Endothelial cell of hepatic sinusoid (primary cell): ENCODE results near the gene SIGLECL1.
"Not testable (repeated sequence)": the region's sequence is repeated elsewhere in the genome, so short reads cannot be mapped to it uniquely, and the experiment has no call there.

ENCODE experiments used
- in situ Hi-C: cut with HindIII; loops from 2 replicates; pipeline ENCODE4 v1.10.0; 2017; ENCODE audit warnings: low sequenced_read_pairs

SIGLECL1 gene

GRCh38 chr19:51250786-51251467 is at the start of gene SIGLECL1:
TSS of gene SIGLECL1 (plus strand) at chr19:51251080. CDS start at chr19:51264073, 12,993 bp downstream.
- in situ Hi-C loops: no loop called here

- in situ Hi-C loops: no loop called here
Observed at GRCh38 chr19:51201712-51202111, 49.2 kb upstream of the SIGLECL1 start.

- in situ Hi-C loops: no loop called here
Observed at GRCh38 chr19:51203916-51204315, 47.0 kb upstream of the SIGLECL1 start.

DNA sequence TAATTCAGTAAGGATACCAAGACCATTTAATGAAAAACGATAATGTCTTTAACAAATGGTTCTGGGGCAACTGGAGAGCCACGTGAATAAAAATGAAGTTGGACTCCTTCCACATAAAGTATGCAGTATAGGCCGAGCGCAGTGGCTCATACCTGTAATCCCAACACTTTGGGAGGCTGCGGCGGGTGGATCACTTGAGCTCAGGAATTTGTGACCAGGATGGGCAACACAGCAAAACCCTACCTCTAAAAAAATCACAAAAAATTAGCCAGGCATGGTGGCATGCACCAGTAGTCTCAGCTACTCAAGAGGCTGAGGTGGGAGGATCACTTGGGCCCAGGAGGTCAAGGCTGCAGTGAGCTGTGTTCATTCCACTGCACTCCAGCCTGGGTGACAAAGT is 46.6 kb upstream of the SIGLECL1 start:
- in situ Hi-C loops: no loop called here

GRCh38 chr19:51207747-51208146 is 43.1 kb upstream of the SIGLECL1 start:
- in situ Hi-C loops: no loop called here

DNA sequence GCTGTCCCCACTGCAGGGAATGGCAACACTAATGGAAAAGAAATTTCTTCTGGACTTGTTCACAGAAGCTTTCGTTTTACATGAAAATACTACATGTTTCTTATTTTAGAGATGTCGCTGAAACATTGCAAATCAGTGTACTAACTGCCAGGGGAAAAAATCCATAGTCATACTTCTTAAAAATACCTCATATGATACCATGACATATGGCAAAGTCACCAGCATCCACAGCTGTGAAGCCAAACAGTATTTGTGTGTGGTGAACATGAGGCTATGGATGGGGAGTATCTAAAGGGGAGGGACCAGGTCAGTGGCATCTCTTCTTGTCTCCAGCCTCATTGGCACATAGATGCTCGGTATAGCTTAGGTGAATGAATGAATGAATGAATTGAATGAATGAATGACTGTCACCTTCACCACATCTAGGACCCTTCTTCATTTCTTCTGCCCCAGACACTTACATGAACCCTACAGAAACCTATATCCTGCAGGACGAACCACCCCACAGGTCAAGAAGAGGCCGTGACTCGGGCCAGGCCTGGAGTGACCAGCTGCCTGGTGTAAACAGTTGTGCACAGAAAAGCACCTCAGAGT is 40.6 kb upstream of the SIGLECL1 start:
- in situ Hi-C loops: no loop called here

DNA sequence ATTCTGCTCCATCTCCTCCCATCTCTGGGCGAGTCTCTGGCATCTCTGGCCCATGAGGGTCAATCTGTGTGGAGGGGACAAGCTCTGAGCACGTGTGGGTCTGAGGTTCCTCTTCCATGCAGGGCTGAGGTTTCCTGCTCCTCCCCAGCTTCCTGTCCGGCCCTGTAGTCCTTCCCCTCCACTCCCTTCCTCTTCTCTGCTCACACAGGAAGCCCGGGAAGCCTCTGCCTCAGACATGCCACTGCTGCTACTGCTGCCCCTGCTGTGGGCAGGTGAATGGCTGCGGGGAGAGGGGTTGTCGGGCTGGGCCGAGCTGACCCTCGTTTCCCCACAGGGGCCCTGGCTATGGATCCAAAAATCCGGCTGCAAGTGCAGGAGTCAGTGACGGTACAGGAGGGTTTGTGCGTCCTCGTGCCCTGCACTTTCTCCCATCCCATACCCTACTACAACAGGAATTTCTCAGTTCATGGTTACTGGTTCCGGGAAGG is 40.0 kb upstream of the SIGLECL1 start:
- in situ Hi-C loops: not testable (repeated sequence)

DNA sequence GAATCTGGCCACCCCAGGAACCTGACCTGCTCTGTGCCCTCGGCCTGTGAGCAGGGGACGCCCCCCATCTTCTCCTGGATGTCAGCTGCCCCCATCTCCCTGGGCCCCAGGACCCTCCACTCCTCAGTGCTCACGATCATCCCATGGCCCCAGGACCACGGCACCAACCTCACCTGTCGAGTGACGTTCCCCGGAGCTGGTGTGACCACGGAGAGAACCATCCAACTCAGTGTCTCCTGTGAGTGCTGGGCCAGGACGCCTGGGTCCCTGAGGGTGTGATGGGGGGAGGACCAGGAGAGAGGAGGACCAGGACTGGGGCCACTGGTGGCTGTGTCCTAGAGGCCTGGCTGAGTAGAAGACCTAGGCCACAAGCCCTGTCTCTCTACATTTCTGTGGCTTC is 39.0 kb upstream of the SIGLECL1 start:
- in situ Hi-C loops: no loop called here

GRCh38 chr19:51219307-51219706 is 31.6 kb upstream of the SIGLECL1 start:
- in situ Hi-C loops: no loop called here

GRCh38 chr19:51219971-51220370 is 30.9 kb upstream of the SIGLECL1 start:
- in situ Hi-C loops: no loop called here

DNA sequence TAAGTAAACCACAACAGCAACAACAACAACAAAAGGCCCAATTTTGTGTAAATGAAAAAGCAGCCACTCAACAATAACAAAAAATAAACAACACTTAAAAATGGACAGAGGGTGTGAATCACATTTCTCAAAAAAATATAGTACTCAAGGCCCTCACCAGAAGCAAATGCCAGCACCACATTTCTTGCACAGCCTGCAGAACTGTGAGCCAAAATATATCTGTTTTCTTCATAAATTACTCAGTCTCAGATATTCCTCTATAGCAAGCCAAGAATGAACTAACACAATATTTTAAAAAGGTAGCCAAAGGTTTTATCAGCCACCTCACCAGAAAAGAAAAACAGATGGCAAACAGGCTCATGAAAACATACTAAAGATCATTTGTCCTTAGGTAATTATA is 29.9 kb upstream of the SIGLECL1 start:
- in situ Hi-C loops: no loop called here

GRCh38 chr19:51224163-51224641 is 26.7 kb upstream of the SIGLECL1 start:
- in situ Hi-C loops: no loop called here

GRCh38 chr19:51224898-51225393 is 25.9 kb upstream of the SIGLECL1 start, which contains the start of gene CD33:
TSS of gene CD33 (plus strand) at chr19:51225080. CDS start at chr19:51225119, 39 bp downstream.
- in situ Hi-C loops: not testable (repeated sequence)

GRCh38 chr19:51226067-51226466 is 24.8 kb upstream of the SIGLECL1 start:
- in situ Hi-C loops: no loop called here

DNA sequence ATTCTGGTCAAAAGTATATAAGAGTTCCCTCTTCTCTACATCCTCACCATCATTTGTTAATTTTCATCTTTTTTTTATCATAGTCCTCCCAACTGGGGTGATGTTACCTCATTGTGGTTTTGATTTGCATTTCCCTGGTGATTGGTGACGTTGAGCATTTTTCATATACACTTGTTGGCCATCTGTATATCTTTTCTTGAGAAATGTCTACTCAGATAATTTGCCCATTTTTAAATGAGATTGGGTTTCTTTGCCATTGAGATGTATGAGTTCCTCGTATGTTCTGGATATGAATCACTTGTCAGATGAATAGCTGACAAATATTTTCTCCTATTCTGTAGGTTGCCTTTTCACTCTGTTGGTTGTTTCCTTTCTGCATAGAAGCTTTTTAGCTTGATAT is 23.6 kb upstream of the SIGLECL1 start:
- in situ Hi-C loops: no loop called here

- in situ Hi-C loops: no loop called here
Observed at GRCh38 chr19:51227966-51228365, 22.9 kb upstream of the SIGLECL1 start.

- in situ Hi-C loops: no loop called here
Observed at GRCh38 chr19:51240866-51241265, 10.0 kb upstream of the SIGLECL1 start.

GRCh38 chr19:51242881-51243630 is 7.8 kb upstream of the SIGLECL1 start:
- in situ Hi-C loops: no loop called here

- in situ Hi-C loops: no loop called here
Observed at GRCh38 chr19:51246164-51246552, 4.7 kb upstream of the SIGLECL1 start.

- in situ Hi-C loops: no loop called here
Observed at GRCh38 chr19:51247972-51248590, 2.8 kb upstream of the SIGLECL1 start.

GRCh38 chr19:51251468-51251820 is 564 bp downstream of the SIGLECL1 start:
- in situ Hi-C loops: no loop called here
